Measurements from ENCODE around the gene NKRF. TPM values are rescaled to one million over a fixed set of nuclear protein-coding genes. Genes with fewer than 3 reads are reported as not detected.

NKRF gene
- total and polyA plus RNA-seq, 7 donors, result 2.4 to 6.1 (median 4.9) TPM

- DNase-seq, result no peak
- Histone ChIP-seq H3K36me3 (no peaks in the 10 kb centered on the region), H3K4me3 (peak overlapping the region; percentile 71 to 75 (median 74)), H3K27me3 (no peaks in the 10 kb centered on the region), H3K9me3 (no peaks in the 10 kb centered on the region), H3K4me1 (peaks cover 0 to 5% (median 0%) of the 10 kb centered on the region in 4 donors), H3K27ac (peak overlapping the region; percentile 82 to 94 (median 87))
- intact Hi-C loops (cut with DNase I), result loop anchor here (5.0 to 10.0 kb wide), 3 partner anchors 45 to 248 kb away; partner anchors contain the start of gene UPF3B
- no peak for TF ChIP-seq POLR2A (IDR thresholded peaks at IDR 0.05)
- 13 to 48% methylated on average over 7 of the region's 7 CpGs for WGBS, 2 donors
Observed at GRCh38 chrX:119607018-119607389, 780 bp upstream of the NKRF start.

GRCh38 chrX:119605464-119606279 is 552 bp downstream of the NKRF start:
- 0 to 1% methylated on average over 66 to 68 of the region's 68 CpGs for WGBS, 2 donors

GRCh38 chrX:119604766-119605463 is 1.3 kb downstream of the NKRF start:
- WGBS, 2 donors, result 8 to 9% methylated on average over 17 of the region's 17 CpGs
- peaks cover 0 to 5% (median 0%) of the 10 kb centered on the region in 4 donors for H3K4me1 ChIP-seq
- H3K27me3 ChIP-seq, result no peaks in the 10 kb centered on the region
- intact Hi-C loops (cut with DNase I), result loop anchor here (2.0 to 10.0 kb wide), 4 partner anchors 28 to 250 kb away; partner anchors contain the start of gene UPF3B
- TF ChIP-seq CTCF (IDR thresholded peaks at IDR 0.05) (no peak), EP300 (IDR thresholded peaks at IDR 0.05) (no peak), POLR2AphosphoS5 (IDR thresholded peaks at IDR 0.05) (no peak)
- H3K9me3 ChIP-seq, result no peaks in the 10 kb centered on the region
- H3K4me3 ChIP-seq, result peak overlapping the region; percentile 71 to 75 (median 74)
- peak overlapping the region; percentile 82 to 94 (median 87) for H3K27ac ChIP-seq
- no peak for DNase-seq
- no peaks in the 10 kb centered on the region for H3K36me3 ChIP-seq

More at GRCh38 chrX:119605464-119606279, 552 bp downstream of the NKRF start:
- Histone ChIP-seq H3K4me3 (peak overlapping the region; percentile 71 to 75 (median 74)), H3K4me1 (peaks cover 0 to 5% (median 0%) of the 10 kb centered on the region in 4 donors), H3K27ac (peak overlapping the region; percentile 82 to 94 (median 87)), H3K27me3 (no peaks in the 10 kb centered on the region), H3K36me3 (no peaks in the 10 kb centered on the region), H3K9me3 (no peaks in the 10 kb centered on the region)
- DNase-seq, result peak; percentile 72
- intact Hi-C loops (cut with DNase I), result loop anchor here (2.0 to 10.0 kb wide), 4 partner anchors 29 to 249 kb away; partner anchors contain the start of gene UPF3B
- no peak for TF ChIP-seq EP300 (IDR thresholded peaks at IDR 0.05)
- no peak for TF ChIP-seq POLR2A (IDR thresholded peaks at IDR 0.05)

- H3K4me1 ChIP-seq, result peaks cover 0 to 5% (median 0%) of the 10 kb centered on the region in 4 donors
- H3K27me3 ChIP-seq, result no peaks in the 10 kb centered on the region
- WGBS, 2 donors, result 80 to 89% methylated on average over 9 of the region's 9 CpGs
- no peak overlapping the region for H3K4me3 ChIP-seq
- DNase-seq, result no peak
- H3K27ac ChIP-seq, result no peak overlapping the region
- intact Hi-C loops (cut with DNase I), result loop anchor here (10.0 kb wide), 1 partner anchor 252 kb away; the partner anchor contains the start of gene UPF3B
- no peaks in the 10 kb centered on the region for H3K36me3 ChIP-seq
- TF ChIP-seq POLR2A (IDR thresholded peaks at IDR 0.05) (no peak), EP300 (IDR thresholded peaks at IDR 0.05) (no peak), CTCF (IDR thresholded peaks at IDR 0.05) (no peak), POLR2AphosphoS5 (IDR thresholded peaks at IDR 0.05) (no peak)
- no peaks in the 10 kb centered on the region for H3K9me3 ChIP-seq
Observed at GRCh38 chrX:119602701-119603255, 3.4 kb downstream of the NKRF start.

GRCh38 chrX:119589810-119590209 is 16.4 kb downstream of the NKRF start:
- DNase-seq, result no peak
- Histone ChIP-seq H3K27me3 (no peaks in the 10 kb centered on the region), H3K4me3 (no peak overlapping the region), H3K4me1 (no peaks in the 10 kb centered on the region), H3K9me3 (no peaks in the 10 kb centered on the region), H3K36me3 (peaks cover 0 to 26% (median 0%) of the 10 kb centered on the region in 4 donors), H3K27ac (no peak overlapping the region)
- intact Hi-C loops (cut with DNase I), result no loop called here
- WGBS, 2 donors, result 93 to 96% methylated on average over 5 of the region's 5 CpGs
- TF ChIP-seq POLR2AphosphoS5 (IDR thresholded peaks at IDR 0.05) (no peak), POLR2A (IDR thresholded peaks at IDR 0.05) (no peak), CTCF (IDR thresholded peaks at IDR 0.05) (no peak), EP300 (IDR thresholded peaks at IDR 0.05) (no peak)
